ENCODE results near the gene ATP10A. TPM values are rescaled to one million over a fixed set of nuclear protein-coding genes. Genes with fewer than 3 reads are reported as not detected.

The ATP10A gene
- total and polyA plus RNA-seq, 2 of the 8 experiments (the other 6 are each of a cell fraction or from before 2014, with no cell fraction given): 2.0 to 2.8 TPM

DNA sequence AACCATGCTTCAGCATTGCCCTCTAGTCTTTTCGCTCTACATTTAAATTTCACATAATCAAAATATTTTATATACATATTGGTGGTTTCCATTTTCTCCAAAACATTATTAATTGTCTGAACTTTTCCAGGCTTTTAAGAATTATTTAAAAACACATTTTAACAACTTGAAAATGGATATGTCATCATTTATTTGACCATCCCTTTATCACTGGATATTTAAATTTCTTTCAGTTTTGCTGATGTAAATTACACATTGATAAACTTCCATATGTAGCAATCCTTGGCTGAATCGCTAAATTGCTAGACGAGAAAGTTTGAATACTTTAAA lies 146.0 kb downstream of the ATP10A start (continued):
- TF ChIP-seq, protein P1, sequence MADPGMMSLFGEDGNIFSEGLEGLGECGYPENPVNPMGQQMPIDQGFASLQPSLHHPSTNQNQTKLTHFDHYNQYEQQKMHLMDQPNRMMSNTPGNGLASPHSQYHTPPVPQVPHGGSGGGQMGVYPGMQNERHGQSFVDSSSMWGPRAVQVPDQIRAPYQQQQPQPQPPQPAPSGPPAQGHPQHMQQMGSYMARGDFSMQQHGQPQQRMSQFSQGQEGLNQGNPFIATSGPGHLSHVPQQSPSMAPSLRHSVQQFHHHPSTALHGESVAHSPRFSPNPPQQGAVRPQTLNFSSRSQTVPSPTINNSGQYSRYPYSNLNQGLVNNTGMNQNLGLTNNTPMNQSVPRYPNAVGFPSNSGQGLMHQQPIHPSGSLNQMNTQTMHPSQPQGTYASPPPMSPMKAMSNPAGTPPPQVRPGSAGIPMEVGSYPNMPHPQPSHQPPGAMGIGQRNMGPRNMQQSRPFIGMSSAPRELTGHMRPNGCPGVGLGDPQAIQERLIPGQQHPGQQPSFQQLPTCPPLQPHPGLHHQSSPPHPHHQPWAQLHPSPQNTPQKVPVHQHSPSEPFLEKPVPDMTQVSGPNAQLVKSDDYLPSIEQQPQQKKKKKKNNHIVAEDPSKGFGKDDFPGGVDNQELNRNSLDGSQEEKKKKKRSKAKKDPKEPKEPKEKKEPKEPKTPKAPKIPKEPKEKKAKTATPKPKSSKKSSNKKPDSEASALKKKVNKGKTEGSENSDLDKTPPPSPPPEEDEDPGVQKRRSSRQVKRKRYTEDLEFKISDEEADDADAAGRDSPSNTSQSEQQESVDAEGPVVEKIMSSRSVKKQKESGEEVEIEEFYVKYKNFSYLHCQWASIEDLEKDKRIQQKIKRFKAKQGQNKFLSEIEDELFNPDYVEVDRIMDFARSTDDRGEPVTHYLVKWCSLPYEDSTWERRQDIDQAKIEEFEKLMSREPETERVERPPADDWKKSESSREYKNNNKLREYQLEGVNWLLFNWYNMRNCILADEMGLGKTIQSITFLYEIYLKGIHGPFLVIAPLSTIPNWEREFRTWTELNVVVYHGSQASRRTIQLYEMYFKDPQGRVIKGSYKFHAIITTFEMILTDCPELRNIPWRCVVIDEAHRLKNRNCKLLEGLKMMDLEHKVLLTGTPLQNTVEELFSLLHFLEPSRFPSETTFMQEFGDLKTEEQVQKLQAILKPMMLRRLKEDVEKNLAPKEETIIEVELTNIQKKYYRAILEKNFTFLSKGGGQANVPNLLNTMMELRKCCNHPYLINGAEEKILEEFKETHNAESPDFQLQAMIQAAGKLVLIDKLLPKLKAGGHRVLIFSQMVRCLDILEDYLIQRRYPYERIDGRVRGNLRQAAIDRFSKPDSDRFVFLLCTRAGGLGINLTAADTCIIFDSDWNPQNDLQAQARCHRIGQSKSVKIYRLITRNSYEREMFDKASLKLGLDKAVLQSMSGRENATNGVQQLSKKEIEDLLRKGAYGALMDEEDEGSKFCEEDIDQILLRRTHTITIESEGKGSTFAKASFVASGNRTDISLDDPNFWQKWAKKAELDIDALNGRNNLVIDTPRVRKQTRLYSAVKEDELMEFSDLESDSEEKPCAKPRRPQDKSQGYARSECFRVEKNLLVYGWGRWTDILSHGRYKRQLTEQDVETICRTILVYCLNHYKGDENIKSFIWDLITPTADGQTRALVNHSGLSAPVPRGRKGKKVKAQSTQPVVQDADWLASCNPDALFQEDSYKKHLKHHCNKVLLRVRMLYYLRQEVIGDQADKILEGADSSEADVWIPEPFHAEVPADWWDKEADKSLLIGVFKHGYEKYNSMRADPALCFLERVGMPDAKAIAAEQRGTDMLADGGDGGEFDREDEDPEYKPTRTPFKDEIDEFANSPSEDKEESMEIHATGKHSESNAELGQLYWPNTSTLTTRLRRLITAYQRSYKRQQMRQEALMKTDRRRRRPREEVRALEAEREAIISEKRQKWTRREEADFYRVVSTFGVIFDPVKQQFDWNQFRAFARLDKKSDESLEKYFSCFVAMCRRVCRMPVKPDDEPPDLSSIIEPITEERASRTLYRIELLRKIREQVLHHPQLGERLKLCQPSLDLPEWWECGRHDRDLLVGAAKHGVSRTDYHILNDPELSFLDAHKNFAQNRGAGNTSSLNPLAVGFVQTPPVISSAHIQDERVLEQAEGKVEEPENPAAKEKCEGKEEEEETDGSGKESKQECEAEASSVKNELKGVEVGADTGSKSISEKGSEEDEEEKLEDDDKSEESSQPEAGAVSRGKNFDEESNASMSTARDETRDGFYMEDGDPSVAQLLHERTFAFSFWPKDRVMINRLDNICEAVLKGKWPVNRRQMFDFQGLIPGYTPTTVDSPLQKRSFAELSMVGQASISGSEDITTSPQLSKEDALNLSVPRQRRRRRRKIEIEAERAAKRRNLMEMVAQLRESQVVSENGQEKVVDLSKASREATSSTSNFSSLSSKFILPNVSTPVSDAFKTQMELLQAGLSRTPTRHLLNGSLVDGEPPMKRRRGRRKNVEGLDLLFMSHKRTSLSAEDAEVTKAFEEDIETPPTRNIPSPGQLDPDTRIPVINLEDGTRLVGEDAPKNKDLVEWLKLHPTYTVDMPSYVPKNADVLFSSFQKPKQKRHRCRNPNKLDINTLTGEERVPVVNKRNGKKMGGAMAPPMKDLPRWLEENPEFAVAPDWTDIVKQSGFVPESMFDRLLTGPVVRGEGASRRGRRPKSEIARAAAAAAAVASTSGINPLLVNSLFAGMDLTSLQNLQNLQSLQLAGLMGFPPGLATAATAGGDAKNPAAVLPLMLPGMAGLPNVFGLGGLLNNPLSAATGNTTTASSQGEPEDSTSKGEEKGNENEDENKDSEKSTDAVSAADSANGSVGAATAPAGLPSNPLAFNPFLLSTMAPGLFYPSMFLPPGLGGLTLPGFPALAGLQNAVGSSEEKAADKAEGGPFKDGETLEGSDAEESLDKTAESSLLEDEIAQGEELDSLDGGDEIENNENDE (IDR thresholded peaks at IDR 0.05; ENCODE audit: insufficient replicate concordance, low read length): no peak
- TF ChIP-seq TBP (IDR thresholded peaks at IDR 0.05; ENCODE audit: low read depth, low read length) (no peak), CREB1 (IDR thresholded peaks at IDR 0.05) (no peak), SIX5 (IDR thresholded peaks at IDR 0.05; ENCODE audit: low read depth, low read length) (no peak), SP4 (IDR thresholded peaks at IDR 0.05; ENCODE audit: low read length) (no peak), SIN3A (conservative IDR thresholded peaks at IDR 0.05 in 1 of 2, IDR thresholded peaks at IDR 0.05 in 1 of 2; ENCODE audit: low read depth in 1 of 2, low read length in 2 of 2) (no peak), RBBP5 (IDR thresholded peaks at IDR 0.05; ENCODE audit: borderline replicate concordance, low read depth, low read length) (no peak), POU5F1 (IDR thresholded peaks at IDR 0.05; ENCODE audit: low read depth, low read length) (no peak), SP2 (IDR thresholded peaks at IDR 0.05; ENCODE audit: low read length) (no peak), CHD2 (IDR thresholded peaks at IDR 0.05; ENCODE audit: low read length) (no peak), ZNF274 (IDR thresholded peaks at IDR 0.05; ENCODE audit: borderline replicate concordance, extremely low read depth, low read length) (no peak), RAD21 (IDR thresholded peaks at IDR 0.05 in 1 of 2, conservative IDR thresholded peaks at IDR 0.05 in 1 of 2; ENCODE audit: low read depth in 2 of 2, low read length in 2 of 2) (no peak), HDAC6 (IDR thresholded peaks at IDR 0.05; ENCODE audit: low read depth, low read length) (no peak)

Measured in H1 (cell line).